H1 (cell line): Measurements from ENCODE around the gene RERE. TPM values are rescaled to one million over a fixed set of nuclear protein-coding genes. Genes with fewer than 3 reads are reported as not detected.

Source experiments
- CTCF ChIA-PET: fragments of 300-600 bp; sonication (Branson Sonifier 250); formaldehyde crosslinking; loops from one replicate; lab custom pipeline; 2021; ENCODE audit not compliant: partially characterized antibody; lab: Charles Lee
- POLR2A ChIA-PET: fragments of 300-600 bp; sonication (Branson Sonifier 250); formaldehyde crosslinking; loops from one replicate; lab custom pipeline; 2021; ENCODE audit warnings: inconsistent platforms; ENCODE audit not compliant: partially characterized antibody; lab: Charles Lee
- DNase-seq, 2 experiments: peaks; one replicate each; pipeline versions ENCODE4 v3.0.0 to v3.0.0-alpha.2; 2010 to 2022; ENCODE audit warnings: low spot score in 2 of 2, low read depth in 1 of 2, mixed read lengths in 1 of 2
- FAIRE-seq: peaks from 2 replicates; lab custom pipeline; 2011; peaks lifted over from hg19 to GRCh38; lab: Jason Lieb, UNC
- H2AFZ ChIP-seq: 2 replicates; pipeline ENCODE4 v1.8.1; 2012; ENCODE audit warnings: low read length, inconsistent platforms
- H2AK5ac ChIP-seq: 2 replicates; pipeline ENCODE4 v1.6.1; 2013; ENCODE audit warnings: low read depth, low read length
- H2BK120ac ChIP-seq: replicated peaks from 2 replicates; pipeline ENCODE3; 2013; ENCODE audit warnings: low read depth, low read length, inconsistent platforms
- H2BK12ac ChIP-seq: 2 replicates; pipeline ENCODE4 v1.6.1; 2013; ENCODE audit warnings: low read depth, low read length
- H2BK15ac ChIP-seq: 2 replicates; pipeline ENCODE4 v1.6.1; 2013; ENCODE audit warnings: low read length
- H2BK20ac ChIP-seq: 2 replicates; pipeline ENCODE4 v1.6.1; 2013; ENCODE audit warnings: low read length
- H2BK5ac ChIP-seq: 2 replicates; pipeline ENCODE4 v1.6.1; 2013; ENCODE audit warnings: low read depth, low read length
- H3K14ac ChIP-seq: 2 replicates; pipeline ENCODE4 v1.6.1; 2013; ENCODE audit warnings: inconsistent platforms; ENCODE audit not compliant: insufficient read length
- H3K18ac ChIP-seq: 2 replicates; pipeline ENCODE4 v1.6.1; 2013; ENCODE audit warnings: low read length; ENCODE audit errors: extremely low read depth
- H3K23ac ChIP-seq: 2 replicates; pipeline ENCODE4 v1.6.1; 2013; ENCODE audit warnings: inconsistent platforms; ENCODE audit not compliant: insufficient read length
- H3K23me2 ChIP-seq: 2 replicates; pipeline ENCODE4 v1.6.1; 2013; ENCODE audit warnings: low read depth, low read length
- H3K27ac ChIP-seq: 2 replicates; pipeline ENCODE4 v1.6.1; 2011; ENCODE audit warnings: low read depth, low read length, inconsistent platforms
- H3K27me3 ChIP-seq, 4 experiments: replicated peaks in 1 of 4; 1 replicate in 1 of 4; 2 replicates in 3 of 4; pipeline versions ENCODE4 v1.6.1 to v1.8.1; 2011 to 2013; ENCODE audit warnings: low read length in 3 of 4, mild to moderate bottlenecking in 3 of 4, inconsistent platforms in 2 of 4, mixed read lengths in 2 of 4, moderate library complexity in 1 of 4; ENCODE audit not compliant: control insufficient read depth in 3 of 4, insufficient read depth in 3 of 4; ENCODE audit errors: extremely low read depth in 1 of 4
- H3K36me3 ChIP-seq, 4 experiments: 2 replicates each; pipeline versions ENCODE4 v1.6.1 to v1.8.1; 2011 to 2013; ENCODE audit warnings: mild to moderate bottlenecking in 4 of 4, low read length in 3 of 4, moderate library complexity in 2 of 4, control low read depth in 1 of 4, inconsistent platforms in 1 of 4; ENCODE audit not compliant: insufficient read depth in 4 of 4, control insufficient read depth in 2 of 4
- H3K4ac ChIP-seq: replicated peaks from 2 replicates; pipeline ENCODE3; 2013; ENCODE audit warnings: low read length, low read depth, mixed read lengths, inconsistent platforms; ENCODE audit not compliant: insufficient read length
- H3K4me1 ChIP-seq, 4 experiments: replicated peaks in 1 of 4; 1 replicate in 1 of 4; 2 replicates in 3 of 4; pipeline versions ENCODE4 v1.6.1 to v1.8.1; 2011 to 2013; ENCODE audit warnings: low read length in 3 of 4, inconsistent platforms in 2 of 4, mixed read lengths in 1 of 4; ENCODE audit not compliant: insufficient read depth in 4 of 4, control insufficient read depth in 3 of 4
- H3K4me2 ChIP-seq, 2 experiments: 2 replicates each; pipeline versions ENCODE4 v1.6.1 to v1.8.1; 2011 to 2013; ENCODE audit warnings: low read depth in 2 of 2, low read length in 2 of 2, control low read depth in 1 of 2, inconsistent platforms in 1 of 2, mild to moderate bottlenecking in 1 of 2; ENCODE audit not compliant: insufficient read depth in 1 of 2
- H3K4me3 ChIP-seq, 4 experiments: fragments of 200-600, 300-600 bp in 1 of 4; sonication (generic), shearing (Covaris generic), sonication (Bioruptor Twin) in 1 of 4; 2 replicates each; pipeline versions ENCODE4 v1.5.1 to v1.8.1; 2011 to 2016; ENCODE audit warnings: low read length in 4 of 4, low read depth in 3 of 4, control low read depth in 2 of 4, inconsistent platforms in 2 of 4, mild to moderate bottlenecking in 2 of 4, mixed read lengths in 1 of 4, moderate library complexity in 1 of 4; ENCODE audit not compliant: insufficient read depth in 2 of 4; ENCODE audit errors: extremely low read depth in 1 of 4
- H3K56ac ChIP-seq: replicated peaks from 2 replicates; pipeline ENCODE3; 2013; ENCODE audit warnings: low read depth, mild to moderate bottlenecking, mixed read lengths, low read length, inconsistent platforms; ENCODE audit not compliant: insufficient read length
- H3K79me1 ChIP-seq: 2 replicates; pipeline ENCODE4 v1.6.1; 2013; ENCODE audit warnings: low read depth, low read length, control low read depth
- H3K79me2 ChIP-seq, 2 experiments: 2 replicates each; pipeline versions ENCODE4 v1.6.1 to v1.8.1; 2012 to 2013; ENCODE audit warnings: low read length in 2 of 2, mild to moderate bottlenecking in 2 of 2, inconsistent platforms in 1 of 2; ENCODE audit not compliant: insufficient read depth in 2 of 2, control insufficient read depth in 1 of 2
- H3K9ac ChIP-seq, 4 experiments: replicated peaks in 1 of 4; 1 replicate in 1 of 4; 2 replicates in 3 of 4; pipeline versions ENCODE4 v1.6.1 to v1.8.1; 2011 to 2013; ENCODE audit warnings: low read depth in 3 of 4, low read length in 3 of 4, control low read depth in 2 of 4, mild to moderate bottlenecking in 2 of 4, moderate library complexity in 2 of 4, inconsistent platforms in 1 of 4; ENCODE audit errors: extremely low read depth in 1 of 4
- H3K9me3 ChIP-seq, 2 experiments: 2 replicates each; pipeline versions ENCODE4 v1.6.1 to v1.8.1; 2012 to 2013; ENCODE audit warnings: mild to moderate bottlenecking in 2 of 2, moderate library complexity in 2 of 2, control low read depth in 1 of 2, inconsistent platforms in 1 of 2, low read depth in 1 of 2, low read length in 1 of 2, mixed read lengths in 1 of 2; ENCODE audit not compliant: insufficient read depth in 2 of 2
- H4K20me1 ChIP-seq, 2 experiments: replicated peaks in 1 of 2; 2 replicates each; pipeline versions ENCODE3 to v1.8.1; 2011 to 2013; ENCODE audit warnings: inconsistent platforms in 2 of 2, low read length in 2 of 2, mild to moderate bottlenecking in 1 of 2; ENCODE audit not compliant: insufficient read depth in 2 of 2, control insufficient read depth in 1 of 2
- H4K5ac ChIP-seq: 2 replicates; pipeline ENCODE4 v1.6.1; 2013; ENCODE audit warnings: low read length, low read depth, mixed read lengths, inconsistent platforms; ENCODE audit not compliant: insufficient read length
- H4K8ac ChIP-seq: 2 replicates; pipeline ENCODE4 v1.8.0; 2013; ENCODE audit warnings: mild to moderate bottlenecking, moderate library complexity, low read length, inconsistent platforms; ENCODE audit not compliant: insufficient read depth; ENCODE audit errors: extremely low read depth
- H4K91ac ChIP-seq: replicated peaks from 2 replicates; pipeline ENCODE3; 2013; ENCODE audit warnings: low read length, mixed read lengths, inconsistent platforms; ENCODE audit not compliant: insufficient read length
- NRF1 ChIP-seq: IDR thresholded peaks from 2 replicates; pipeline ENCODE4 v1.6.1; 2011; ENCODE audit warnings: mild to moderate bottlenecking, low read depth, low read length, improper control_type of control experiment
- PHF8 ChIP-seq: fragments of 200-600 bp; sonication (generic); conservative IDR thresholded peaks from 2 replicates; pipeline ENCODE4 v1.7.1; 2012; ENCODE audit warnings: low read depth, mild to moderate bottlenecking, inconsistent platforms, low read length, moderate library complexity
- POU5F1 ChIP-seq: IDR thresholded peaks from 2 replicates; pipeline ENCODE4 v1.6.1; 2011; ENCODE audit warnings: low read depth, mild to moderate bottlenecking, low read length, moderate library complexity
- RBBP5 ChIP-seq: IDR thresholded peaks from 2 replicates; pipeline ENCODE4 v1.7.1; 2012; ENCODE audit warnings: low read depth, mild to moderate bottlenecking, inconsistent platforms, low read length, moderate library complexity, borderline replicate concordance
- SAP30 ChIP-seq: fragments of 300-600 bp; sonication (generic); IDR thresholded peaks from 2 replicates; pipeline ENCODE4 v1.7.1; 2012; ENCODE audit warnings: low read length, moderate library complexity, mild to moderate bottlenecking, inconsistent platforms; ENCODE audit not compliant: insufficient read depth, insufficient replicate concordance
- SIN3A ChIP-seq, 2 experiments: IDR thresholded peaks in 1 of 2; conservative IDR thresholded peaks in 1 of 2; 2 replicates each; pipeline ENCODE4 v1.6.1; 2011 to 2012; ENCODE audit warnings: low read length in 2 of 2, improper control_type of control experiment in 1 of 2, low read depth in 1 of 2, mild to moderate bottlenecking in 1 of 2
- SIRT6 ChIP-seq: IDR thresholded peaks from one replicate; pipeline ENCODE4 v1.7.1; 2012; ENCODE audit warnings: low read length, inconsistent platforms
- SIX5 ChIP-seq: IDR thresholded peaks from 2 replicates; pipeline ENCODE4 v1.6.1; 2011; ENCODE audit warnings: mild to moderate bottlenecking, low read depth, low read length
- SRF ChIP-seq: IDR thresholded peaks from 2 replicates; pipeline ENCODE4 v1.6.1; 2011; ENCODE audit warnings: mild to moderate bottlenecking, low read depth, low read length, moderate library complexity
- WGBS, 2 experiments: shearing (Covaris generic) in 1 of 2; methylation state at CpG; one replicate each; pipeline versions ENCODE4 v1.1.6 to v1.1.7; 2013 to 2015; ENCODE audit warnings: low lambda C conversion rate in 2 of 2, mixed read lengths in 2 of 2, inconsistent platforms in 1 of 2, low coverage in 1 of 2, missing lambda C conversion rate in 1 of 2; ENCODE audit not compliant: insufficient replicate concordance in 2 of 2, insufficient coverage in 1 of 2, insufficient read length in 1 of 2; ENCODE audit errors: extremely low coverage in 1 of 2, missing lambda C conversion rate in 1 of 2; 5-methylcytosine and 5-hydroxymethylcytosine counted together
- polyA plus RNA-seq, 7 experiments: library from polyadenylated mRNA; depleted of rRNA in 3 of 7; stranded (reverse) in 5 of 7; unstranded in 2 of 7; fragments of >200 nt in 5 of 7; fragments of 200-250 nt in 2 of 7; gene quantifications; 1 replicate in 5 of 7; 2 replicates in 1 of 7; 4 replicates in 1 of 7; pipeline versions ENCODE4 v1.2.1 to v1.2.3, GENCODE V29; 2011 to 2013; ENCODE audit warnings: missing spikeins in 2 of 7, mixed read lengths in 2 of 7
- total RNA-seq: library from RNA; stranded (reverse); fragmentation: NEBNext Ultra II Directional; extraction: Animal tissue kit (Norgen Biotek cat#: 25700); gene quantifications from 2 replicates; pipeline ENCODE4 v1.2.1, GENCODE V29; 2021
- TF ChIP-seq, protein P1 (sequence below): IDR thresholded peaks from 2 replicates; pipeline ENCODE4 v1.6.1; 2012; ENCODE audit warnings: low read length, inconsistent platforms

RERE gene
- total and polyA plus RNA-seq, 2 of the 8 experiments (the other 6 are each of a cell fraction or from before 2014, with no cell fraction given) = 15.3 to 142 TPM

- Histone ChIP-seq H3K9me3 (no peaks in the 10 kb centered on the region), H3K79me1 (peaks cover 6% of the 10 kb centered on the region), H3K56ac (no peak overlapping the region), H3K23ac (no peak overlapping the region), H3K27ac (no peak overlapping the region), H2BK5ac (no peak overlapping the region), H4K20me1 (peaks cover 25 to 40% of the 10 kb centered on the region in 2 experiments), H3K18ac (no peak overlapping the region), H2BK15ac (no peak overlapping the region), H2AFZ (no peak overlapping the region), H3K36me3 (no peaks in the 10 kb centered on the region), H2BK12ac (no peak overlapping the region), H2BK120ac (no peak overlapping the region), H4K5ac (no peak overlapping the region), H3K9ac (no peak overlapping the region), H4K91ac (no peak overlapping the region), H3K4me2 (no peak overlapping the region), H3K23me2 (no peaks in the 10 kb centered on the region), H4K8ac (no peak overlapping the region), H3K14ac (no peak overlapping the region), H3K4ac (no peak overlapping the region), H3K4me1 (peaks cover 0 to 16% (median 8%) of the 10 kb centered on the region in 4 experiments; a peak in 4 of 7 replicates), H2AK5ac (no peak overlapping the region), H2BK20ac (no peak overlapping the region), H3K4me3 (no peak overlapping the region), H3K27me3 (no peaks in the 10 kb centered on the region), H3K79me2 (peaks cover 49 to 98% of the 10 kb centered on the region in 2 experiments)
- no peak for DNase-seq
- 77% methylated on average over 1 of the region's 1 CpG; no CpG with 5 or more reads in 1 of the 2 experiments for WGBS, 2 experiments
- ChIA-PET POLR2A (interaction anchor here (1.7 kb wide), 1 partner anchor 14 kb away, joined by 3 read pairs; no protein-coding TSS in a partner anchor), CTCF (interaction anchor here (1.1 to 2.0 kb wide), 2 partner anchors 8 to 10 kb away, joined by 3 to 6 read pairs; no protein-coding TSS in a partner anchor)
- FAIRE-seq = no peak
- TF ChIP-seq PHF8 = no peak
- TF ChIP-seq RBBP5 = no peak
- TF ChIP-seq NRF1 = no peak
- no peak for TF ChIP-seq SIX5
- no peak for TF ChIP-seq SRF
- TF ChIP-seq SIN3A (conservative IDR thresholded peaks at IDR 0.05 in 1 of 2, IDR thresholded peaks at IDR 0.05 in 1 of 2; ENCODE audit: low read depth in 1 of 2, low read length in 2 of 2) = no peak
- no peak for TF ChIP-seq SAP30
- no peak for TF ChIP-seq POU5F1
- TF ChIP-seq SIRT6 = no peak
- TF ChIP-seq, protein P1, sequence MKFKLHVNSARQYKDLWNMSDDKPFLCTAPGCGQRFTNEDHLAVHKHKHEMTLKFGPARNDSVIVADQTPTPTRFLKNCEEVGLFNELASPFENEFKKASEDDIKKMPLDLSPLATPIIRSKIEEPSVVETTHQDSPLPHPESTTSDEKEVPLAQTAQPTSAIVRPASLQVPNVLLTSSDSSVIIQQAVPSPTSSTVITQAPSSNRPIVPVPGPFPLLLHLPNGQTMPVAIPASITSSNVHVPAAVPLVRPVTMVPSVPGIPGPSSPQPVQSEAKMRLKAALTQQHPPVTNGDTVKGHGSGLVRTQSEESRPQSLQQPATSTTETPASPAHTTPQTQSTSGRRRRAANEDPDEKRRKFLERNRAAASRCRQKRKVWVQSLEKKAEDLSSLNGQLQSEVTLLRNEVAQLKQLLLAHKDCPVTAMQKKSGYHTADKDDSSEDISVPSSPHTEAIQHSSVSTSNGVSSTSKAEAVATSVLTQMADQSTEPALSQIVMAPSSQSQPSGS = no peak
Observed at GRCh38 chr1:8681911-8682310, 135.5 kb downstream of the RERE start.
